Measurements from ENCODE around the gene STK32B. TPM values are rescaled to one million over a fixed set of nuclear protein-coding genes. Genes with fewer than 3 reads are reported as not detected.

The STK32B gene
- total and polyA plus RNA-seq, 2 donors (not counting 1 experiment from before 2014, with no cell fraction given) = 0.22 to 0.30 TPM

DNA sequence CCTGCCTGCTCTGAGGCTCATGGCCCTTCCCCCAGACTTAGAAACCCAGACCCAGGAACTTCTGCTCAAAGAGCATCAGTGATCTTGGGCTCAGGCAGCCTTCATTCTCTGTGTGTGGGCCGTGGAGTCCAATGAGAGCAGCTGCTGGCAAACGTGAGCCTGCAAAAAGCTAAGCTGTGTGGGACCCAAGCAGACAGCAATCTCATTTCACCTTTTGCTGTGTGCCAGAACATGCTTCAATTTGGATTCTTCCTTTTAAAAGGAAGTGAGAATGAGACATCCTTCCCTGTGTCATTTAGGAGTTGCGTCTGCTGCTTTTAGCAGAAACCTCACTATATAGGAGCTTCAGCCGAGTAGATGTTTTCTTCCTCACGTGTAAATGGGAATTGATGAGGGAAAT, 418.6 kb downstream of the STK32B start:
- H3K79me2 ChIP-seq (ENCODE audit: control insufficient read depth, insufficient read depth, low read length) = no peaks in the 10 kb centered on the region
- WGBS (ENCODE audit: insufficient coverage) = 98% methylated on average over 5 of the region's 5 CpGs

More for the DNA sequence above, 418.6 kb downstream of the STK32B start:
- Histone ChIP-seq H3K36me3 (replicated peaks in 1 of 2; ENCODE audit: control extremely low read depth in 1 of 2, control insufficient read depth in 1 of 2, extremely low read depth in 1 of 2, insufficient read depth in 2 of 2, low read length in 1 of 2) (no peaks in the 10 kb centered on the region), H2AFZ (ENCODE audit: insufficient read depth, low read depth, low read length, poor library complexity, severe bottlenecking) (no peak overlapping the region), H3K4me1 (ENCODE audit: control insufficient read depth in 2 of 2, insufficient read depth in 2 of 2, low read length in 2 of 2) (no peaks in the 10 kb centered on the region), H3K4me2 (replicated peaks; ENCODE audit: low read depth, low read length, poor library complexity, severe bottlenecking) (no peak overlapping the region), H3K9me3 (ENCODE audit: control extremely low read depth in 1 of 3, control insufficient read depth in 2 of 3, insufficient read depth in 1 of 3, low read length in 2 of 3) (peaks cover 0 to 12% (median 0%) of the 10 kb centered on the region in 3 donors), H3K9ac (ENCODE audit: low read length) (no peak overlapping the region), H3K4me3 (ENCODE audit: control extremely low read depth in 1 of 5, extremely low read depth in 1 of 5, insufficient read depth in 1 of 5, low read depth in 2 of 5, low read length in 4 of 5) (no peak overlapping the region), H3K27ac (ENCODE audit: low read length in 2 of 2) (no peak overlapping the region), H3K27me3 (replicated peaks in 1 of 4; ENCODE audit: control extremely low read depth in 1 of 4, control insufficient read depth in 3 of 4, insufficient read depth in 4 of 4, low read length in 3 of 4) (no peaks in the 10 kb centered on the region), H4K20me1 (ENCODE audit: control insufficient read depth, insufficient read depth, low read length, poor library complexity, severe bottlenecking) (no peaks in the 10 kb centered on the region)
- ChIA-PET CTCF (no interaction called here), POLR2A (no interaction called here)
- intact Hi-C loops (cut with micrococcal nuclease) = no loop called here
- no peaks in the 10 kb centered on the region for H3K4me1 Mint-ChIP-seq
- no peak for ATAC-seq (ENCODE audit: low read depth)
- no peaks in the 10 kb centered on the region for H3K27me3 Mint-ChIP-seq
- no peak overlapping the region for H3K4me3 Mint-ChIP-seq
- no peak for DNase-seq
- no peaks in the 10 kb centered on the region for H3K9me3 Mint-ChIP-seq (ENCODE audit: insufficient read depth)
- H3K27ac Mint-ChIP-seq = no peak overlapping the region
- TF ChIP-seq EZH2 (IDR thresholded peaks at IDR 0.05; ENCODE audit: borderline replicate concordance, insufficient read depth, low read depth, low read length, poor library complexity, severe bottlenecking) (no peak), CTCF (IDR thresholded peaks at IDR 0.05) (no peak)
